ENCODE results near the gene MVB12B. TPM values are rescaled to one million over a fixed set of nuclear protein-coding genes. Genes with fewer than 3 reads are reported as not detected.
A peak's percentile ranks its signal among the peaks of the same experiment; 100 is the strongest.

MVB12B gene
- total and polyA plus RNA-seq, 8 donors = 19.9 to 25.3 (median 22.8) TPM

- TF ChIP-seq, protein P1, sequence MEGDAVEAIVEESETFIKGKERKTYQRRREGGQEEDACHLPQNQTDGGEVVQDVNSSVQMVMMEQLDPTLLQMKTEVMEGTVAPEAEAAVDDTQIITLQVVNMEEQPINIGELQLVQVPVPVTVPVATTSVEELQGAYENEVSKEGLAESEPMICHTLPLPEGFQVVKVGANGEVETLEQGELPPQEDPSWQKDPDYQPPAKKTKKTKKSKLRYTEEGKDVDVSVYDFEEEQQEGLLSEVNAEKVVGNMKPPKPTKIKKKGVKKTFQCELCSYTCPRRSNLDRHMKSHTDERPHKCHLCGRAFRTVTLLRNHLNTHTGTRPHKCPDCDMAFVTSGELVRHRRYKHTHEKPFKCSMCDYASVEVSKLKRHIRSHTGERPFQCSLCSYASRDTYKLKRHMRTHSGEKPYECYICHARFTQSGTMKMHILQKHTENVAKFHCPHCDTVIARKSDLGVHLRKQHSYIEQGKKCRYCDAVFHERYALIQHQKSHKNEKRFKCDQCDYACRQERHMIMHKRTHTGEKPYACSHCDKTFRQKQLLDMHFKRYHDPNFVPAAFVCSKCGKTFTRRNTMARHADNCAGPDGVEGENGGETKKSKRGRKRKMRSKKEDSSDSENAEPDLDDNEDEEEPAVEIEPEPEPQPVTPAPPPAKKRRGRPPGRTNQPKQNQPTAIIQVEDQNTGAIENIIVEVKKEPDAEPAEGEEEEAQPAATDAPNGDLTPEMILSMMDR (IDR thresholded peaks at IDR 0.05) = no peak
- H3K4me3 ChIP-seq = no peak overlapping the region
- peak overlapping the region in 1 of 2 donors; percentile 30 for H3K27ac ChIP-seq
- DNase-seq (no peak), ATAC-seq (no peak)
- no peaks in the 10 kb centered on the region for H3K9me3 ChIP-seq
- H3K36me3 ChIP-seq = peaks cover 0 to 26% of the 10 kb centered on the region in 2 donors
- peaks cover 0 to 20% of the 10 kb centered on the region in 2 donors for H3K4me1 ChIP-seq
- intact Hi-C loops (cut with DNase I) = no loop called here
- H3K27me3 ChIP-seq = no peaks in the 10 kb centered on the region
Observed at GRCh38 chr9:126411225-126411947, 84.8 kb downstream of the MVB12B start.

- Histone ChIP-seq H3K27ac (peak overlapping the region in 1 of 2 donors; percentile 30), H3K4me3 (no peak overlapping the region), H3K27me3 (no peaks in the 10 kb centered on the region), H3K9me3 (no peaks in the 10 kb centered on the region), H3K4me1 (peaks cover 0 to 16% of the 10 kb centered on the region in 2 donors), H3K36me3 (peaks cover 0 to 26% of the 10 kb centered on the region in 2 donors)
- TF ChIP-seq, protein P1 (IDR thresholded peaks at IDR 0.05) = no peak
- ATAC-seq (no peak), DNase-seq (no peak)
- intact Hi-C loops (cut with DNase I) = no loop called here
Observed at GRCh38 chr9:126411948-126412284, 85.3 kb downstream of the MVB12B start.

DNA sequence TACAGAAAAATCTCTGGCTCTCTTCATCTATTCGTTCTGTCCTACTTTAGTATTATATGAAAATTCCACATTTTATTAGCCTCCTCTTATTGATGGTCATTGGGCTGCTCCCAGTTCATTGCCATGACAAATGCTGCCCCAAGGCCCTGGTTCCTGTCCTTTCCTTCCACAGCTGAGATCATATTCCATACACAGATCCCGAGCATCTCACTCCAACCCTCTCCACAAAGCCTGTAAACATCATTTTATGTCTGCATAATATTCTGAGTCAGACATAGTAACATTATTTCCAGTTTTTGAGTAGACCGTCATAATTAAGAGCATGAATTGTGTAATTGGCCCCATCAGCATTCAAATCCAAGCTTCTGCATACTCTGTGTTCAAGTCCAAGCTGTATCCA lies 86.3 kb downstream of the MVB12B start:
- TF ChIP-seq, protein P1 (IDR thresholded peaks at IDR 0.05) = no peak
- ATAC-seq (no peak), DNase-seq (no peak)
- Histone ChIP-seq H3K27ac (peak overlapping the region in 1 of 2 donors; percentile 16), H3K4me3 (no peak overlapping the region), H3K27me3 (no peaks in the 10 kb centered on the region), H3K36me3 (peaks cover 0 to 23% of the 10 kb centered on the region in 2 donors), H3K4me1 (peaks cover 0 to 11% of the 10 kb centered on the region in 2 donors), H3K9me3 (no peaks in the 10 kb centered on the region)
- intact Hi-C loops (cut with DNase I) = no loop called here

DNA sequence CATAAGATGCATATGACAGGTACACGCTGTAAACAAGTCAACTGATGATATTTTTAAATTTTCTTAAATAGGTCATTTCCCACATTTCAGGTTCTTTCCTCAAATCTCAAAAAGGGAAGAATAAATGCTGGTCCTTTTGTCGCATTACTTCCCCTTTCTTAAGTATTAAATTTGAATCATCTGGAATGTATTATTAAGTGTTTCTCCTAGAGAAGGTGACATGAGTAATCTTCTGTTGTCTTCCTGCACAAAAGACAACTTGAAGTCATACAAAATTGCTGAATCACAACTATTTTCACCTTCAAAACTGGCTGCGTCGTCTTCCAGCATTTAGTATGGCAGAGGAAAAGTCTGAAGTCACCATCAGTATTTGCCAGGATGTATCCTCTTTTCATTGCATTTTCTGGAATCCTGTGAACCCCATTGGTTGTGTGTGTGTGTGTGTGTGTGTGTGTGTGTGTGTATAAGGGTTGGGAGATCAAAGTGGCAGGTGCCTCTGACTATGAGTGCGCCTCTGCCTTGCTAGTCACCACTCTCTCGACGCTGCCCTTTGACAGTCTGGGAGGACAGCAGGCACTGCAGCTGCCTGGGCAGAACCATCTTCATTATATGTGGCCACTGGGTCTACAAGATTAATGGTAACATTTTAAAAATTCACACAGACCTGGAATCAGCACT lies 86.9 kb downstream of the MVB12B start:
- H3K27ac ChIP-seq = peak overlapping the region in 1 of 2 donors; percentile 16
- intact Hi-C loops (cut with DNase I) = no loop called here
- H3K4me1 ChIP-seq = peaks cover 0 to 11% of the 10 kb centered on the region in 2 donors
- H3K36me3 ChIP-seq = peaks cover 0 to 17% of the 10 kb centered on the region in 2 donors
- no peaks in the 10 kb centered on the region for H3K9me3 ChIP-seq
- TF ChIP-seq, protein P1 (IDR thresholded peaks at IDR 0.05) = no peak
- ATAC-seq (no peak), DNase-seq (no peak)
- no peak overlapping the region for H3K4me3 ChIP-seq
- H3K27me3 ChIP-seq = no peaks in the 10 kb centered on the region

GRCh38 chr9:126415741-126416370 lies 89.2 kb downstream of the MVB12B start:
- ATAC-seq (no peak), DNase-seq (peak in 1 of 4 donors; percentile 46)
- TF ChIP-seq, protein P1 (IDR thresholded peaks at IDR 0.05) = no peak
- no peaks in the 10 kb centered on the region for H3K9me3 ChIP-seq
- no peak overlapping the region for H3K27ac ChIP-seq
- H3K36me3 ChIP-seq = peaks cover 0 to 10% of the 10 kb centered on the region in 2 donors
- peaks cover 0 to 29% of the 10 kb centered on the region in 2 donors for H3K4me1 ChIP-seq
- H3K4me3 ChIP-seq = no peak overlapping the region
- intact Hi-C loops (cut with DNase I) = no loop called here
- no peaks in the 10 kb centered on the region for H3K27me3 ChIP-seq

Measured in left lung (tissue), 10 donors.